K562 (cell line): ENCODE measurements around the gene ZNF627. TPM values are rescaled to one million over a fixed set of nuclear protein-coding genes. Genes with fewer than 3 reads are reported as not detected.
A peak's percentile ranks its signal among the peaks of the same experiment; 100 is the strongest.

Experiments used
- BRCA1 ChIP-seq, 2 experiments: fragments of 450-650 bp in 1 of 2; sonication (generic) in 1 of 2; formaldehyde crosslinking in 1 of 2; IDR thresholded peaks; 2 replicates each; pipeline versions ENCODE4 v1.5.0 to v1.6.1; 2017 to 2020; ENCODE audit warnings: mild to moderate bottlenecking in 1 of 2, missing genetic modification reagents in 1 of 2
- CBFA2T3 ChIP-seq: fragments of 450-650 bp; IDR thresholded peaks from 2 replicates; pipeline ENCODE4 v1.6.1; 2017
- EGR1 ChIP-seq: fragments of 450-650 bp; conservative IDR thresholded peaks from 2 replicates; pipeline ENCODE4 v1.6.1; 2017; ENCODE audit warnings: mild to moderate bottlenecking
- ELF2 ChIP-seq: fragments of 250-450 bp; sonication (Bioruptor Pico); IDR thresholded peaks from 2 replicates; pipeline ENCODE4 v1.5.0; 2021; ENCODE audit warnings: mild to moderate bottlenecking
- FOXP1 ChIP-seq: sonication (generic); formaldehyde crosslinking; IDR thresholded peaks from 2 replicates; pipeline ENCODE4 v1.8.0; 2022; ENCODE audit warnings: mild to moderate bottlenecking, missing genetic modification reagents
- L3MBTL2 ChIP-seq: fragments of 450-650 bp; IDR thresholded peaks from 2 replicates; pipeline ENCODE4 v1.6.1; 2016; ENCODE audit warnings: mild to moderate bottlenecking, moderate library complexity
- POLR2A ChIP-seq: fragments of 450-650 bp; conservative IDR thresholded peaks from 2 replicates; pipeline ENCODE4 v1.6.1; 2016
- PYGO2 ChIP-seq: fragments of 450-650 bp; IDR thresholded peaks from 2 replicates; pipeline ENCODE4 v1.6.1; 2016; ENCODE audit warnings: mild to moderate bottlenecking, missing genetic modification characterization, moderate library complexity, missing compliant biosample characterization
- SMAD3 ChIP-seq: fragments of 450-650 bp; formaldehyde crosslinking; conservative IDR thresholded peaks from 2 replicates; pipeline ENCODE4 v1.4.0; 2020; ENCODE audit warnings: mild to moderate bottlenecking
- STAT5B ChIP-seq: fragments of 250-450 bp; sonication (Bioruptor Pico); IDR thresholded peaks from 2 replicates; pipeline ENCODE4 v1.8.0; 2021; ENCODE audit warnings: mild to moderate bottlenecking, inconsistent platforms
- TCF3 ChIP-seq: sonication (generic); formaldehyde crosslinking; IDR thresholded peaks from 2 replicates; pipeline ENCODE4 v1.4.0; 2020; ENCODE audit warnings: mild to moderate bottlenecking, missing genetic modification reagents
- TRIM24 ChIP-seq, 2 experiments: fragments of 450-650 bp; IDR thresholded peaks; 2 replicates each; pipeline ENCODE4 v1.6.1; 2016
- TRIM28 ChIP-seq: fragments of 450-650 bp; IDR thresholded peaks from 2 replicates; pipeline ENCODE4 v1.6.1; 2017
- ZC3H11A ChIP-seq: IDR thresholded peaks from 2 replicates; pipeline ENCODE4 v1.6.1; 2012; ENCODE audit warnings: low read depth, low read length, improper control_type of control experiment
- ZNF124 ChIP-seq: sonication (generic); formaldehyde crosslinking; IDR thresholded peaks from 2 replicates; pipeline ENCODE4 v1.8.1; 2022; ENCODE audit warnings: missing genetic modification reagents
- ZNF134 ChIP-seq: fragments of 250-450 bp; sonication (Bioruptor Pico); conservative IDR thresholded peaks from 2 replicates; pipeline ENCODE4 v1.4.0; 2020
- ZNF354B ChIP-seq: fragments of 250-450 bp; sonication (Bioruptor Pico); IDR thresholded peaks from 2 replicates; pipeline ENCODE4 v1.4.0; 2020
- ZNF436 ChIP-seq: fragments of 250-450, 450-650 bp; sonication (Bioruptor Pico); formaldehyde crosslinking; IDR thresholded peaks from 2 replicates; pipeline ENCODE4 v1.7.0; 2020; ENCODE audit warnings: mild to moderate bottlenecking
- ZNF707 ChIP-seq: fragments of 250-450 bp; sonication (Bioruptor Pico); conservative IDR thresholded peaks from 2 replicates; pipeline ENCODE4 v1.8.0; 2022; ENCODE audit warnings: inconsistent platforms, mild to moderate bottlenecking, moderate library complexity
- polyA plus RNA-seq, 8 experiments: library from polyadenylated mRNA; depleted of rRNA in 4 of 8; stranded (reverse) in 5 of 8; unstranded in 3 of 8; fragments of >200 nt; fragmentation: Nextera tagmentation in 2 of 8; fragmentation: Illumina TruSeq in 1 of 8; extraction: Ambion mirVana in 2 of 8; extraction: Trizol in 1 of 8; gene quantifications; 2 replicates each; pipeline versions ENCODE4 v1.2.1 to v1.2.3, GENCODE V29; 2011 to 2014; ENCODE audit warnings: inconsistent platforms in 1 of 8, missing spikeins in 1 of 8
- total RNA-seq, 7 experiments: library from RNA; depleted of rRNA in 6 of 7; stranded (reverse); fragments of >200 nt in 6 of 7; fragmentation: Illumina TruSeq in 2 of 7; extraction: Trizol in 2 of 7; gene quantifications; 2 replicates each; pipeline versions ENCODE4 v1.2.1 to v1.2.3, GENCODE V29; 2011 to 2021; ENCODE audit warnings: low replicate concordance in 1 of 7
- TF ChIP-seq, protein P1 (sequence below), 2 experiments: fragments of 450-650 bp; IDR thresholded peaks; 2 replicates each; pipeline ENCODE4 v1.6.1; 2016
- TF ChIP-seq, protein P2 (sequence below): fragments of 200-800 bp; sonication (Bioruptor generic); IDR thresholded peaks from 2 replicates; pipeline ENCODE4 v1.6.1; 2017; ENCODE audit warnings: missing genetic modification characterization, missing compliant biosample characterization
- TF ChIP-seq, protein P3 (sequence below), 2 experiments: fragments of 450-650 bp; conservative IDR thresholded peaks; 2 replicates each; pipeline ENCODE4 v1.6.1; 2017; ENCODE audit warnings: mild to moderate bottlenecking in 2 of 2, moderate library complexity in 2 of 2
- TF ChIP-seq, protein P4 (sequence below): fragments of 250-450 bp; sonication (Bioruptor Pico); IDR thresholded peaks from 2 replicates; pipeline ENCODE4 v1.8.0; 2021; ENCODE audit warnings: moderate library complexity, mild to moderate bottlenecking, inconsistent platforms
- TF ChIP-seq, protein P5 (sequence below): fragments of 250-450 bp; sonication (Bioruptor Pico); IDR thresholded peaks from 2 replicates; pipeline ENCODE4 v1.5.0; 2021; ENCODE audit warnings: mild to moderate bottlenecking, borderline replicate concordance

ZNF627 gene
- total and polyA plus RNA-seq, 9 of the 15 experiments (the other 6 are each of a cell fraction or from before 2014, with no cell fraction given), result 6.4 to 19.9 (median 10.6) TPM

GRCh38 chr19:11563532-11563931, 33.8 kb upstream of the ZNF627 start (continued):
- peak; percentile 50; the same call in 1 of the 2 replicates for TF ChIP-seq POLR2A
- no peak for TF ChIP-seq BRCA1 (IDR thresholded peaks at IDR 0.05)
- no peak for TF ChIP-seq BRCA1 (CRISPR knock-in tag; IDR thresholded peaks at IDR 0.05)
- no peak for TF ChIP-seq SMAD3 (CRISPR knock-in tag)
- TF ChIP-seq CBFA2T3, result peak; percentile 60
- no peak for TF ChIP-seq ZNF124 (CRISPR knock-in tag)
- TF ChIP-seq ZNF134 (CRISPR knock-in tag), result no peak
- TF ChIP-seq, protein P1, sequence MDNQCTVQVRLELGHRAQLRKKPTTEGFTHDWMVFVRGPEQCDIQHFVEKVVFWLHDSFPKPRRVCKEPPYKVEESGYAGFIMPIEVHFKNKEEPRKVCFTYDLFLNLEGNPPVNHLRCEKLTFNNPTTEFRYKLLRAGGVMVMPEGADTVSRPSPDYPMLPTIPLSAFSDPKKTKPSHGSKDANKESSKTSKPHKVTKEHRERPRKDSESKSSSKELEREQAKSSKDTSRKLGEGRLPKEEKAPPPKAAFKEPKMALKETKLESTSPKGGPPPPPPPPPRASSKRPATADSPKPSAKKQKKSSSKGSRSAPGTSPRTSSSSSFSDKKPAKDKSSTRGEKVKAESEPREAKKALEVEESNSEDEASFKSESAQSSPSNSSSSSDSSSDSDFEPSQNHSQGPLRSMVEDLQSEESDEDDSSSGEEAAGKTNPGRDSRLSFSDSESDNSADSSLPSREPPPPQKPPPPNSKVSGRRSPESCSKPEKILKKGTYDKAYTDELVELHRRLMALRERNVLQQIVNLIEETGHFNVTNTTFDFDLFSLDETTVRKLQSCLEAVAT (IDR thresholded peaks at IDR 0.05), result peak; percentile 35 to 51; a peak in 2 of 4 replicates
- TF ChIP-seq TRIM28, result no peak
- TF ChIP-seq, protein P2, sequence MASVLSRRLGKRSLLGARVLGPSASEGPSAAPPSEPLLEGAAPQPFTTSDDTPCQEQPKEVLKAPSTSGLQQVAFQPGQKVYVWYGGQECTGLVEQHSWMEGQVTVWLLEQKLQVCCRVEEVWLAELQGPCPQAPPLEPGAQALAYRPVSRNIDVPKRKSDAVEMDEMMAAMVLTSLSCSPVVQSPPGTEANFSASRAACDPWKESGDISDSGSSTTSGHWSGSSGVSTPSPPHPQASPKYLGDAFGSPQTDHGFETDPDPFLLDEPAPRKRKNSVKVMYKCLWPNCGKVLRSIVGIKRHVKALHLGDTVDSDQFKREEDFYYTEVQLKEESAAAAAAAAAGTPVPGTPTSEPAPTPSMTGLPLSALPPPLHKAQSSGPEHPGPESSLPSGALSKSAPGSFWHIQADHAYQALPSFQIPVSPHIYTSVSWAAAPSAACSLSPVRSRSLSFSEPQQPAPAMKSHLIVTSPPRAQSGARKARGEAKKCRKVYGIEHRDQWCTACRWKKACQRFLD (CRISPR knock-in tag), result peak; percentile 47; the same call in 1 of the 2 replicates
- TF ChIP-seq ZNF707 (CRISPR knock-in tag), result no peak
- TF ChIP-seq ZC3H11A, result no peak
- no peak for TF ChIP-seq TRIM24 (IDR thresholded peaks at IDR 0.05)
- TF ChIP-seq L3MBTL2, result 0 out of 2 replicates have a peak, but pooled peaks have one; percentile 42
- TF ChIP-seq, protein P3, sequence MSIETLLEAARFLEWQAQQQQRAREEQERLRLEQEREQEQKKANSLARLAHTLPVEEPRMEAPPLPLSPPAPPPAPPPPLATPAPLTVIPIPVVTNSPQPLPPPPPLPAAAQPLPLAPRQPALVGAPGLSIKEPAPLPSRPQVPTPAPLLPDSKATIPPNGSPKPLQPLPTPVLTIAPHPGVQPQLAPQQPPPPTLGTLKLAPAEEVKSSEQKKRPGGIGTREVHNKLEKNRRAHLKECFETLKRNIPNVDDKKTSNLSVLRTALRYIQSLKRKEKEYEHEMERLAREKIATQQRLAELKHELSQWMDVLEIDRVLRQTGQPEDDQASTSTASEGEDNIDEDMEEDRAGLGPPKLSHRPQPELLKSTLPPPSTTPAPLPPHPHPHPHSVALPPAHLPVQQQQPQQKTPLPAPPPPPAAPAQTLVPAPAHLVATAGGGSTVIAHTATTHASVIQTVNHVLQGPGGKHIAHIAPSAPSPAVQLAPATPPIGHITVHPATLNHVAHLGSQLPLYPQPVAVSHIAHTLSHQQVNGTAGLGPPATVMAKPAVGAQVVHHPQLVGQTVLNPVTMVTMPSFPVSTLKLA (conservative IDR thresholded peaks at IDR 0.05), result no peak
- TF ChIP-seq ZNF354B (CRISPR knock-in tag), result no peak
- TF ChIP-seq TCF3 (CRISPR knock-in tag), result peak; percentile 70
- TF ChIP-seq FOXP1 (CRISPR knock-in tag), result no peak
- no peak for TF ChIP-seq EGR1
- TF ChIP-seq PYGO2 (tag), result no peak
- TF ChIP-seq ZNF436 (CRISPR knock-in tag), result no peak
- TF ChIP-seq STAT5B (CRISPR knock-in tag), result no peak
- TF ChIP-seq, protein P4, sequence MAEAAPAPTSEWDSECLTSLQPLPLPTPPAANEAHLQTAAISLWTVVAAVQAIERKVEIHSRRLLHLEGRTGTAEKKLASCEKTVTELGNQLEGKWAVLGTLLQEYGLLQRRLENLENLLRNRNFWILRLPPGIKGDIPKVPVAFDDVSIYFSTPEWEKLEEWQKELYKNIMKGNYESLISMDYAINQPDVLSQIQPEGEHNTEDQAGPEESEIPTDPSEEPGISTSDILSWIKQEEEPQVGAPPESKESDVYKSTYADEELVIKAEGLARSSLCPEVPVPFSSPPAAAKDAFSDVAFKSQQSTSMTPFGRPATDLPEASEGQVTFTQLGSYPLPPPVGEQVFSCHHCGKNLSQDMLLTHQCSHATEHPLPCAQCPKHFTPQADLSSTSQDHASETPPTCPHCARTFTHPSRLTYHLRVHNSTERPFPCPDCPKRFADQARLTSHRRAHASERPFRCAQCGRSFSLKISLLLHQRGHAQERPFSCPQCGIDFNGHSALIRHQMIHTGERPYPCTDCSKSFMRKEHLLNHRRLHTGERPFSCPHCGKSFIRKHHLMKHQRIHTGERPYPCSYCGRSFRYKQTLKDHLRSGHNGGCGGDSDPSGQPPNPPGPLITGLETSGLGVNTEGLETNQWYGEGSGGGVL (CRISPR knock-in tag), result no peak
- no peak for TF ChIP-seq ELF2 (CRISPR knock-in tag)
- TF ChIP-seq, protein P5, sequence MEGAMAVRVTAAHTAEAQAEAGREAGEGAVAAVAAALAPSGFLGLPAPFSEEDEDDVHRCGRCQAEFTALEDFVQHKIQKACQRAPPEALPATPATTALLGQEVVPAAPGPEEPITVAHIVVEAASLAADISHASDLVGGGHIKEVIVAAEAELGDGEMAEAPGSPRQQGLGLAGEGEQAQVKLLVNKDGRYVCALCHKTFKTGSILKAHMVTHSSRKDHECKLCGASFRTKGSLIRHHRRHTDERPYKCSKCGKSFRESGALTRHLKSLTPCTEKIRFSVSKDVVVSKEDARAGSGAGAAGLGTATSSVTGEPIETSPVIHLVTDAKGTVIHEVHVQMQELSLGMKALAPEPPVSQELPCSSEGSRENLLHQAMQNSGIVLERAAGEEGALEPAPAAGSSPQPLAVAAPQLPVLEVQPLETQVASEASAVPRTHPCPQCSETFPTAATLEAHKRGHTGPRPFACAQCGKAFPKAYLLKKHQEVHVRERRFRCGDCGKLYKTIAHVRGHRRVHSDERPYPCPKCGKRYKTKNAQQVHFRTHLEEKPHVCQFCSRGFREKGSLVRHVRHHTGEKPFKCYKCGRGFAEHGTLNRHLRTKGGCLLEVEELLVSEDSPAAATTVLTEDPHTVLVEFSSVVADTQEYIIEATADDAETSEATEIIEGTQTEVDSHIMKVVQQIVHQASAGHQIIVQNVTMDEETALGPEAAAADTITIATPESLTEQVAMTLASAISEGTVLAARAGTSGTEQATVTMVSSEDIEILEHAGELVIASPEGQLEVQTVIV (CRISPR knock-in tag), result no peak
